Ovary (tissue), 9 donors: ENCODE results near the gene QPCTL. TPM values are rescaled to one million over a fixed set of nuclear protein-coding genes. Genes with fewer than 3 reads are reported as not detected.
"Not testable (repeated sequence)": the region's sequence is repeated elsewhere in the genome, so short reads cannot be mapped to it uniquely, and the experiment has no call there.

Experiments
- DNase-seq, 5 donors: peaks; one replicate each; pipeline ENCODE4 v3.0.0-alpha.2; 2019 to 2020
- H3K27ac ChIP-seq, 2 donors: fragments of 200-600 bp; one replicate each; pipeline versions ENCODE4 v1.5.1 to v1.8.0; 2019 to 2022
- H3K27me3 ChIP-seq: fragments of 200-600 bp; one replicate; pipeline ENCODE4 v1.8.0; 2022
- H3K36me3 ChIP-seq: fragments of 200-600 bp; sonication (generic); one replicate; pipeline ENCODE4 v1.5.1; 2019
- H3K4me1 ChIP-seq: one replicate; pipeline ENCODE4 v1.8.1; 2013; ENCODE audit warnings: mild to moderate bottlenecking, moderate library complexity; ENCODE audit not compliant: insufficient read depth
- H3K4me3 ChIP-seq: fragments of 200-600 bp; sonication (generic); one replicate; pipeline ENCODE4 v1.5.1; 2017
- H3K9me3 ChIP-seq, 2 donors: fragments of 200-600 bp in 1 of 2; sonication (generic) in 1 of 2; one replicate each; pipeline versions ENCODE4 v1.5.1 to v1.8.1; 2013 to 2019; ENCODE audit warnings: mild to moderate bottlenecking in 1 of 2, moderate library complexity in 1 of 2
- CTCF ChIP-seq, 3 donors: fragments of 450-650 bp in 2 of 3; fragments of 200-600 bp in 1 of 3; IDR thresholded peaks; one replicate each; pipeline versions ENCODE4 v1.5.1 to v1.8.0; 2016 to 2022; ENCODE audit warnings: antibody characterized with exemption in 3 of 3, mild to moderate bottlenecking in 1 of 3
- EP300 ChIP-seq: sonication (generic); formaldehyde crosslinking; IDR thresholded peaks from one replicate; pipeline ENCODE4 v1.6.1; 2017; ENCODE audit warnings: antibody characterized with exemption
- POLR2A ChIP-seq: fragments of 450-650 bp; IDR thresholded peaks from one replicate; pipeline ENCODE4 v1.6.1; 2017; ENCODE audit warnings: antibody characterized with exemption, mild to moderate bottlenecking, moderate library complexity
- WGBS, 3 donors: extraction: QIAGEN DNeasy Blood & Tissue Kit in 1 of 3; methylation state at CpG; one replicate each; pipeline versions ENCODE4 v1.1.5 to v1.1.7; 2013 to 2017; 5-methylcytosine and 5-hydroxymethylcytosine counted together
- intact Hi-C, 4 donors: fragments of 100-400 bp; cut with DNase I; formaldehyde crosslinking; loops; one replicate each; pipeline versions ENCODE4 v1.11.0 to v1.15.1; 2022 to 2023
- polyA plus RNA-seq, 2 donors: library from polyadenylated mRNA; stranded (reverse); fragments of 200-250 nt in 1 of 2; fragments of 350-450 nt in 1 of 2; fragmentation: Illumina TruSeq in 1 of 2; extraction: RNeasy Lipid Tissue Mini Kit (QIAGEN cat#74804) in 1 of 2; gene quantifications; one replicate each; pipeline ENCODE4 v1.2.3, GENCODE V29; 2013 to 2014
- total RNA-seq, 7 donors: library from RNA; depleted of rRNA in 2 of 7; stranded (reverse); fragments of >200 nt in 2 of 7; fragmentation: NEBNext Ultra II Directional in 3 of 7; extraction: Animal tissue kit (Norgen Biotek cat#: 25700) in 3 of 7; gene quantifications; one replicate each; pipeline versions ENCODE4 v1.1.0 to v1.2.4, GENCODE V29; 2016 to 2023
- donor health status: DM: no; HTN: no; CAD: no; lungs with moderate emphysema.
- donor health status: DM: no; HTN: no; CAD: no.
- donor health status: Bipolar disorder and iron deficiency.
- donor health status: DM: yes; HTN: yes; CAD: no.
- donor health status: DM: no; HTN: no; CAD: no.
- donor health status: DM: yes; HTN: yes; CAD: no.

Gene QPCTL
- total and polyA plus RNA-seq, 9 donors = 3.2 to 15.3 (median 6.8) TPM

GRCh38 chr19:45681391-45682015 is 11.0 kb upstream of the QPCTL start:
- intact Hi-C loops = loop anchor here in 1 of 4 donors (5.0 to 10.0 kb wide), 2 partner anchors 159 to 257 kb away; partner anchors contain the start of gene ERCC1
- H3K27ac ChIP-seq = peak overlapping the region; percentile 7 to 19
- peak; percentile 71 to 85 (median 81) for DNase-seq
- 2 to 3% (median 2%) methylated on average over 21 to 51 of the region's 51 CpGs for WGBS, 3 donors
- peaks cover 7% of the 10 kb centered on the region for H3K27me3 ChIP-seq
- H3K36me3 ChIP-seq = no peaks in the 10 kb centered on the region
- no peaks in the 10 kb centered on the region for H3K9me3 ChIP-seq
- no peak for TF ChIP-seq POLR2A
- peak; percentile 92 to 95 (median 93) for TF ChIP-seq CTCF (IDR thresholded peaks at IDR 0.05)
- H3K4me3 ChIP-seq = peak overlapping the region; percentile 32
- peaks cover 3% of the 10 kb centered on the region for H3K4me1 ChIP-seq

DNA sequence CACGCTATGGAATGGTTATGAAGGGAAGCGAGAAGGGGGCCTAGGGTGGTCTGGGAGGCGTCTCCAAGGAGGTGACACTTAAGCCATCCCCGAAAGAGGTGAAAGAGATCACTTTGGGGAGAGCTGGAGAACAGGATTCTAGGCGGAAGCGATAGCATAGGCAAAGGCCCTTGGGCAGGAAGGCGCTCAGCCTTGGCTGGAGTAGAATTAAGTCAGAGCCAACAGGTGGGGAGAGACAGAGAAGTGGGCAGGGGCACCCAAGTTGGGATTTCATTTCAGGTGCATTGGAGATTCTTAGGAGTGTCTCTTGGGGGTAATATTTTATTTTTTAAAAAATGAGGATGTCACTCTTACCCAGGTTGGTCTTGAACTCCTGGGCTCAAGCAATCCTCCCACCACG is 10.3 kb upstream of the QPCTL start:
- no peak for TF ChIP-seq POLR2A
- no peak for TF ChIP-seq CTCF (IDR thresholded peaks at IDR 0.05)
- TF ChIP-seq EP300 = no peak
- DNase-seq = no peak
- Histone ChIP-seq H3K4me1 (peaks cover 3% of the 10 kb centered on the region), H3K9me3 (no peaks in the 10 kb centered on the region), H3K27me3 (peaks cover 7% of the 10 kb centered on the region), H3K36me3 (no peaks in the 10 kb centered on the region), H3K27ac (peak overlapping the region in 1 of 2 donors; percentile 7), H3K4me3 (no peak overlapping the region)
- intact Hi-C loops = loop anchor here in 1 of 4 donors (5.0 to 10.0 kb wide), 2 partner anchors 160 to 257 kb away; partner anchors contain the start of gene ERCC1
- WGBS, 3 donors = 60 to 63% (median 62%) methylated on average over 8 of the region's 8 CpGs

DNA sequence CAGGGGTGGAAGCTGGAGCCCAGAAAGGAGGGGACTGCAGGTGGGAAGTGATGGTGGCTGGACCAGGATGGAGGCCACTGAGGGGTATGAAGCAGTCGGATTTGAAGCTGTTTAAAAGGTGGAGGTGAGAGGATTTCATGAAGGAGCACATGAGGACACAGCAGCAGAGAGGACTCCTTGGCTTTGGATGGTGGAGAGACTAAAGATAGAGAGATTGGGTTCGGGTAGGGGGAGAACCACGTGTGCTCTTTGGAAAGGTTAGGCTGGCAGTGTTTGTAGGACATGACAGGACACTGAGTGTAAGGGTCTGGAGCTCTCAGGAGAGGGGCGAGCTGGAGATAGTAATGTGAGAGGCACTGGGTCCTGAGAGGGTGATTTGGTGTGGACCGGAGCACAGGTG is 9.6 kb upstream of the QPCTL start:
- DNase-seq = no peak
- Histone ChIP-seq H3K36me3 (no peaks in the 10 kb centered on the region), H3K27me3 (peaks cover 2% of the 10 kb centered on the region), H3K4me1 (no peaks in the 10 kb centered on the region), H3K9me3 (no peaks in the 10 kb centered on the region), H3K4me3 (no peak overlapping the region), H3K27ac (no peak overlapping the region)
- TF ChIP-seq EP300 = no peak
- TF ChIP-seq CTCF (IDR thresholded peaks at IDR 0.05) = no peak
- TF ChIP-seq POLR2A = no peak
- intact Hi-C loops = loop anchor here in 1 of 4 donors (5.0 to 10.0 kb wide), 2 partner anchors 161 to 258 kb away; partner anchors contain the start of gene ERCC1
- WGBS, 3 donors = 53 to 66% (median 64%) methylated on average over 5 of the region's 5 CpGs

DNA sequence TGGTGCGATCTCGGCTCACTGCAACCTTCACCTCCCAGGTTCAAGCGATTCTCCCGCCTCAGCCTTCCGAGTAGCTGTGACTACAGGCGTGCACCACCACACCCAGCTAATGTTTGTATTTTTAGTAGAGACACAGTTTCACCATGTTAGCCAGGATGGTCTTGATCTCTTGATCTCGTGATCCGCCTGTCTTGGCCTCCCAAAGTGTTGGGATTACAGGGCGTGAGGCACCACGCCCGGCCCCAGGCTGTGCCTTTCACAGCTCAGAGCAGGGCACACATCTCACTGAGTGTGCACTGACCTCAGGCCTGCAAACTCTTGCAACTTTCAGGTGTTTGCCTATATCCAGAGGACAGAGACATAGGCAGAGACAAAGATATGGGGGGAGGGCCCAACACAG is 7.4 kb upstream of the QPCTL start:
- not testable (repeated sequence) for H3K4me1 ChIP-seq, H3K9me3 ChIP-seq, DNase-seq, H3K27ac ChIP-seq, H3K36me3 ChIP-seq, H3K27me3 ChIP-seq, H3K4me3 ChIP-seq
- WGBS, 3 donors = 84 to 86% (median 85%) methylated on average over 11 of the region's 11 CpGs
- intact Hi-C loops = loop anchor here in 1 of 4 donors (10.0 kb wide), 1 partner anchor 260 kb away; the partner anchor contains the start of gene ERCC1

- no peak for DNase-seq
- H3K4me1 ChIP-seq = no peaks in the 10 kb centered on the region
- no peaks in the 10 kb centered on the region for H3K27me3 ChIP-seq
- intact Hi-C loops = loop anchor here in 1 of 4 donors (10.0 kb wide), 1 partner anchor 263 kb away; the partner anchor contains the start of gene ERCC1
- WGBS, 3 donors = 85 to 90% (median 88%) methylated on average over 9 of the region's 9 CpGs
- no peaks in the 10 kb centered on the region for H3K36me3 ChIP-seq
- H3K27ac ChIP-seq = no peak overlapping the region
- TF ChIP-seq POLR2A (no peak), EP300 (no peak), CTCF (IDR thresholded peaks at IDR 0.05) (no peak)
- H3K9me3 ChIP-seq = no peaks in the 10 kb centered on the region
- no peak overlapping the region for H3K4me3 ChIP-seq
These were observed 4.9 kb upstream of the QPCTL start for GRCh38 chr19:45687599-45687998.
